VCaP (cell line): ENCODE measurements around the gene PYDC1.

ENCODE experiments used
- H3K27ac ChIP-seq: fragments of 450-650 bp; 2 replicates; pipeline ENCODE4 v1.5.1; 2017
- TF ChIP-seq, protein P1 (sequence below): fragments of 450-650 bp; conservative IDR thresholded peaks from 2 replicates; pipeline ENCODE4 v1.5.1; 2017; ENCODE audit warnings: mild to moderate bottlenecking, moderate library complexity

PYDC1 gene

DNA sequence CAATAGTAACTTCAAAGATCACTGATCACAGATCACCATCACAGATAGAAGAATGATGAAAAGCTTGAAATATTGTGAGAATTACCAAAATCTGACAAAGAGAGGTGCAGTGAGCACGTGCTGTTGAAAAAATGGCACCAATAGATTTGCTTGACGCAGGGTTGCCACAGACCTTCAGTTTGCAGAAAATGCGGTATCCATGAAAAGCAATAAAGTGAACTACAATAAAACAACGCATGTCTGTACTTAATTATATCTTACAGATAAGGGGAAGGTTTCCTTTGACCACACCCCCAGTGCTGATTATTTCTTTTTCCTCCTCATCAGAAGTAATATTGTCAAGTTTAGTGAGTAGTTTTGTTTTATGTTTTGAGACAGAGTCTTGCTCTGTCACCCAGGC lies 21.1 kb upstream of the PYDC1 start:
- TF ChIP-seq, protein P1, sequence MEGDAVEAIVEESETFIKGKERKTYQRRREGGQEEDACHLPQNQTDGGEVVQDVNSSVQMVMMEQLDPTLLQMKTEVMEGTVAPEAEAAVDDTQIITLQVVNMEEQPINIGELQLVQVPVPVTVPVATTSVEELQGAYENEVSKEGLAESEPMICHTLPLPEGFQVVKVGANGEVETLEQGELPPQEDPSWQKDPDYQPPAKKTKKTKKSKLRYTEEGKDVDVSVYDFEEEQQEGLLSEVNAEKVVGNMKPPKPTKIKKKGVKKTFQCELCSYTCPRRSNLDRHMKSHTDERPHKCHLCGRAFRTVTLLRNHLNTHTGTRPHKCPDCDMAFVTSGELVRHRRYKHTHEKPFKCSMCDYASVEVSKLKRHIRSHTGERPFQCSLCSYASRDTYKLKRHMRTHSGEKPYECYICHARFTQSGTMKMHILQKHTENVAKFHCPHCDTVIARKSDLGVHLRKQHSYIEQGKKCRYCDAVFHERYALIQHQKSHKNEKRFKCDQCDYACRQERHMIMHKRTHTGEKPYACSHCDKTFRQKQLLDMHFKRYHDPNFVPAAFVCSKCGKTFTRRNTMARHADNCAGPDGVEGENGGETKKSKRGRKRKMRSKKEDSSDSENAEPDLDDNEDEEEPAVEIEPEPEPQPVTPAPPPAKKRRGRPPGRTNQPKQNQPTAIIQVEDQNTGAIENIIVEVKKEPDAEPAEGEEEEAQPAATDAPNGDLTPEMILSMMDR = no peak
- H3K27ac ChIP-seq = no peak overlapping the region

DNA sequence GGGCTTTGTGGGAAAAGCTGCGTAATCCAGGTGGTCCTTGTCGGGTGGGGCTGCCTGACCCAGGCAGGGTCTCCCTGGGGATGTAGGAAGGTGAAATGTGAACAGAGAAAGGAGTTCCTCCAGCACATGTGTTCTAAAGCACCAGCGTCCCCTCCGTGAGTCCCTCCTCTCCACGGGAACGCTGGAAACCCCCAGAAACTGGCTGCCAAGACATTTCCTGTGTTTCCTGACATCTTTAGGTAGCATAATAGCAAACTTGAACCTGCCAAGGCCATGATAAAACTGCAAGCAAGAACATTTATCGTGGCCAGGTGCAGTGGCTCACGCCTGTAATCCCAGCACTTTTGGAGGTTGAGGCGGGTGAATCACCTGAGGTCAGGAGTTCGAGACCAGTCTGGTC lies 12.6 kb upstream of the PYDC1 start:
- TF ChIP-seq, protein P1 = no peak

DNA sequence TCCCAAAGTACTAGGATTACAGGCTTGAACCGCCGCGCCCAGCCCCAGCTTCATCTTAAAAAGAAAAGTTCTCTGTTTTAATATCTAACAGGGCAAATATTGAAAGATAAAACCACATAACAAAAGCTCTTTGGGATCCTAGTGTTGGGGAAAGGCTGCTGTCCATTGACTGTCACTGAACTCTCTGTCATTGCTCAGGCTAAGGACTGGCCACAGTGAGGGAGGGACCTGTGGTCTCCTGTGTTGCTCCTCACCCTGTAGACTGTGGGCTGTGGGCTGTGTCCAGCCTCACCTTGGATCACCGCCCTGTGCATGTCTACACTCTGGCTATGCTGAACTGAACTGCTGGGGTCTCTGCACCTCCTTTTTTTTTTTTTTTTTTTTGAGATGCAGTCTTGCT lies 11.3 kb upstream of the PYDC1 start:
- H3K27ac ChIP-seq = no peak overlapping the region
- TF ChIP-seq, protein P1 = no peak

More for the DNA sequence above, 12.6 kb upstream of the PYDC1 start:
- H3K27ac ChIP-seq = no peak overlapping the region

DNA sequence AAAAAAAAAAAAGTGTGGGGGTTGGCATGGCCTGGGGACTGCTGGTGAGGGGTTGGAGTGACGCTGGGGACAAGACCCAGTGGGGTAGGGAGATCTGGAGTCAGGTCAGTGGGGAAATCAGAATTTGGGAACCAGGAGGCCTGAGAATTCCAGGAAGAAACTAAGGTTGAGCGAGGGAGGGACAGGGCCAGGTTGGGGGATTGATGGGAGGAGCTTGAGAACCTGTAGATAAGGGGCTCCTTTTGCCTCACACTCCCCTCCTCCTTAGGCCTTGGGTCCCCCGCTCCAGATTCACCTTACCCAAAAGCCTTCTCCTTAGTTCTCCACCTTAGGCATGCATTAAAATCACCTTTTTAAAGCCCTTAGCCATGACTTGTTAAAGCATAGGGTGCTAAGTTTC lies 8.3 kb upstream of the PYDC1 start:
- H3K27ac ChIP-seq = no peak overlapping the region
- TF ChIP-seq, protein P1 = no peak

DNA sequence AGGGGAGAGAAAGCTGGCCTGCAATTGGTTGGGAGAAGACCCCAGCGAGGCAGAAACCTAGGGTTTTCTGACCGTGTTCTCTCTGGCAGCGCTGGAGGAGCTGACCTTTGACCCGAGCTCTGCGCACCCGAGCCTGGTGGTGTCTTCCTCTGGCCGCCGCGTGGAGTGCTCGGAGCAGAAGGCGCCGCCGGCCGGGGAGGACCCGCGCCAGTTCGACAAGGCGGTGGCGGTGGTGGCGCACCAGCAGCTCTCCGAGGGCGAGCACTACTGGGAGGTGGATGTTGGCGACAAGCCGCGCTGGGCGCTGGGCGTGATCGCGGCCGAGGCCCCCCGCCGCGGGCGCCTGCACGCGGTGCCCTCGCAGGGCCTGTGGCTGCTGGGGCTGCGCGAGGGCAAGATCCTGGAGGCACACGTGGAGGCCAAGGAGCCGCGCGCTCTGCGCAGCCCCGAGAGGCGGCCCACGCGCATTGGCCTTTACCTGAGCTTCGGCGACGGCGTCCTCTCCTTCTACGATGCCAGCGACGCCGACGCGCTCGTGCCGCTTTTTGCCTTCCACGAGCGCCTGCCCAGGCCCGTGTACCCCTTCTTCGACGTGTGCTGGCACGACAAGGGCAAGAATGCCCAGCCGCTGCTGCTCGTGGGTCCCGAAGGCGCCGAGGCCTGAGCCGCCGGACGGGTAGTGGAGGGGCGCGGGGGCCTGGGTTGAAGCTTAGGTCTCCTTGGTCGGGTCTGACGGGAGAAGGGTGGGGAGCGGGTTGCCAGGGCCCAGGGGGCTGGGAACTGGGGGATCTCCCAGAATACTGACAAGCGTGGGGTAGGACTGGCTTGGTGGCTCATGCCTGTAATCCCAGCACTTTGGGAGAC lies 7.4 kb upstream of the PYDC1 start:
- H3K27ac ChIP-seq = no peak overlapping the region
- TF ChIP-seq, protein P1 = no peak

DNA sequence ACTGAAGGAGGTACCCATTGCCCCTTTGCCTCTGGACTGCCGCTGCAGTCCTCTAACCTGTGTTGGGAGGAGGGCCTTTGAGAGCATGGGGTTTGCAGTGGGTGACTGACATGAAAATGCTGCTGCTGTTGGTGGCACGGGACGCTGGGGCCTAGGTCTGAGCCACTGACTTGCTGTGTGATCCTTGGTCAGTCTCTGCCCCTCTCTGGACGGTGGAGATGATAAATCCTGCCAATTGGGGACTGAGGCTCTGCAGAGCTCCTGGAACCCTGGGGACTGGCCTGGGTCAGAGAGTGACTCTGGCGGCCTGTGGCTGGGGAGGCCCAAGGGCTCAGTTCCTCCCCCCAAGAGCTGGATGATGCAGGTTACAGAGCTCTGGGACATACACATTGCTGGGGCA lies 6.1 kb upstream of the PYDC1 start:
- no peak overlapping the region for H3K27ac ChIP-seq
- TF ChIP-seq, protein P1 = no peak

DNA sequence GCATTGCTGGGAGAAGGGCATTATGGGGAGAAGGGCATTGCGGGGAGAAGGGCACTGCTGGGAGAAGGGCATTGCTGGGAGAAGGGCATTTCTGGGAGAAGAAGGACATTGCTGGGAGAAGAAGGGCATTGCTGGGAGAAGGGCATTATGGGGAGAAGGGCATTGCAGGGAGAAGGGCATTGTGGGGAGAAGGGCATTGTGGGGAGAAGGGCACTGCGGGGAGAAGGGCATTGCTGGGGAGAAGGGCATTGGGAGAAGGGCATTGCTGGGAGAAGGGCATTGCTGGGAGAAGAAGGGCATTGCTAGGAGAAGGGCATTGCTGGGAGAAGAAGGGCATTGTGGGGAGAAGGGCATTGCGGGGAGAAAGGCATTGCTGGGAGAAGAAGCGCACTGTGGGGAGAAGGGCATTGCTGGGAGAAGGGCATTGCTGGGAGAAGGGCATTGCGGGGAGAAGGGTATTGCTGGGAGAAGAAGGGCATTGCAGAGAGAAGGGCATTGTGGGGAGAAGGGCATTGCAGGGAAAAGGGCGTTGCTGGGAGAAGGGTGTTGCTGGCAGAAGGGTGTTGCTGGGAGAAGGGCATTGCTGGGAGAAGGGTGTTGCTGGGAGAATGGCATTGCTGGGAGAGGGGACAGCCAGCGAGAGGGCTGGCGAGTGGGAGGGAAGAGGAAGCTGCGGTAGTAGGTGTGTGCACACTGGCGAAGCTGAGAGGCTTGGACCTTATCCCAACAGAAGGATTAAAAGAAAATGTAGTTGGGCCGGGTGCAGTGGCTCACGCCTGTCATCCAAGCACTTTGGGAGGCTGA lies 4.6 kb upstream of the PYDC1 start:
- no peak overlapping the region for H3K27ac ChIP-seq
- TF ChIP-seq, protein P1 = no peak
